Right lobe of liver (tissue), 4 donors: ENCODE results near the gene AGT.

ENCODE experiments used
- CTCF ChIP-seq, 4 donors: fragments of 200-600 bp in 3 of 4; fragments of 450-650 bp in 1 of 4; IDR thresholded peaks; one replicate each; pipeline versions ENCODE4 v1.5.1 to v1.8.0; 2016 to 2022; ENCODE audit warnings: antibody characterized with exemption in 4 of 4, mild to moderate bottlenecking in 2 of 4
- POLR2A ChIP-seq: fragments of 450-650 bp; IDR thresholded peaks from one replicate; pipeline ENCODE4 v1.6.1; 2017; ENCODE audit warnings: antibody characterized with exemption, mild to moderate bottlenecking
- donor health status: DM: no; HTN: no; CAD: no.
- donor health status: DM: no; HTN: no; CAD: no.
- donor health status: DM: no; HTN: yes; CAD: no.

GRCh38 chr1:230749635-230750034 is 35.7 kb upstream of the AGT start:
- TF ChIP-seq POLR2A (no peak), CTCF (IDR thresholded peaks at IDR 0.05) (no peak)
